Thymus (tissue), 11 donors: ENCODE results near the gene PRKCH. TPM values are rescaled to one million over a fixed set of nuclear protein-coding genes. Genes with fewer than 3 reads are reported as not detected.

Experiments
- DNase-seq, 9 donors: peaks; one replicate each; pipeline ENCODE4 v3.0.0-alpha.2; 2013; ENCODE audit warnings: low spot score in 9 of 9, low read depth in 6 of 9, missing footprints in 1 of 9
- H3K27ac ChIP-seq, 2 donors: one replicate each; pipeline ENCODE4 v1.5.1; 2013; ENCODE audit warnings: control low read depth in 1 of 2, low read depth in 1 of 2, low read length in 1 of 2, mild to moderate bottlenecking in 1 of 2, moderate library complexity in 1 of 2
- H3K27me3 ChIP-seq, 2 donors: one replicate each; pipeline ENCODE4 v1.5.1; 2013; ENCODE audit warnings: low read length in 1 of 2; ENCODE audit not compliant: control insufficient read depth in 2 of 2, insufficient read depth in 1 of 2
- H3K36me3 ChIP-seq, 2 donors: one replicate each; pipeline ENCODE4 v1.5.1; 2013; ENCODE audit warnings: low read length in 1 of 2, mild to moderate bottlenecking in 1 of 2, moderate library complexity in 1 of 2; ENCODE audit not compliant: control insufficient read depth in 2 of 2, insufficient read depth in 2 of 2
- H3K4me1 ChIP-seq, 2 donors: one replicate each; pipeline ENCODE4 v1.5.1; 2013; ENCODE audit warnings: low read length in 2 of 2; ENCODE audit not compliant: control insufficient read depth in 2 of 2, insufficient read depth in 2 of 2
- H3K4me3 ChIP-seq, 2 donors: one replicate each; pipeline ENCODE4 v1.5.1; 2013; ENCODE audit warnings: low read length in 2 of 2, control low read depth in 1 of 2, mild to moderate bottlenecking in 1 of 2
- H3K9me3 ChIP-seq, 2 donors: one replicate each; pipeline ENCODE4 v1.5.1; 2013; ENCODE audit warnings: low read length in 1 of 2, mild to moderate bottlenecking in 1 of 2; ENCODE audit not compliant: control insufficient read depth in 2 of 2, insufficient read depth in 1 of 2
- WGBS: extraction: QIAGEN DNeasy Blood & Tissue Kit; methylation state at CpG from one replicate; pipeline ENCODE4 v1.1.7; 2013; 5-methylcytosine and 5-hydroxymethylcytosine counted together
- polyA plus RNA-seq: library from polyadenylated mRNA; stranded (reverse); fragments of 200-250 nt; gene quantifications from one replicate; pipeline ENCODE4 v1.2.3, GENCODE V29; 2013
- total RNA-seq: library from RNA; stranded (reverse); fragments of 120-200 nt; gene quantifications from one replicate; pipeline ENCODE4 v1.2.4, GENCODE V29; 2013
- donor health status: healthy.

PRKCH gene
- total and polyA plus RNA-seq, 2 donors = 73.5 to 81.8 TPM

DNA sequence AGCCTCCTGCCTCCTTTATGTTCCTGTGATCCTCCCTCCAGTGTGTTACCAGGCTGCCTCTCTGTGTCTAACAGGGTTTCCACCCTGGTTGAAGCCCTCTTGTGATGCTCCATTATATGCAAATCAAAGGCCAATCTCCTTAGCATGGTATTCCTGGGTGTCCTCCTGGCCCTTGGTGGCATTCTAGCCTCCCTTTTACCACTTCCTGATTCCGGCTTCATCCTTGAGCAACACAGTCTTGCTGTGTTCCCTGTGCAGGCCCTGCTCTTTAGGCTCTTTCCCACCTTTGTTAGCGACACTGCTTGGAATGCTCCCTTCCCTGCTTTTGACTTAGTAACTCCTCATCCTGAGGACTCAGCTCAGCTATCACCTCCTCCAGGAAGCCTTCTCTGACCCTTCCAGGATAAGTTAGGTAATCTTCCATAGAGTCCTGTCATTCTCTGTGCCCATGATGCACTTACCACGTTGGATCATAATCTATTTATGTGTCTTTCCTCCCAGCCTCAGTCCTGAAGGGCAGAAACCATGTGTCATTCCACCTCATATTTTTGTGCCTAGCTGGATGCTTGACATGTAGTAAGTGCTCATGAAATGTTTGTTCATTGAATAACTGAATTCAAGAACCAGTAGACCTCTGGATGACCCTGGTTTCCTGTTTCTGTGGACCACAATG is 37.3 kb downstream of the PRKCH start:
- H3K4me1 ChIP-seq = peaks cover 8 to 28% of the 10 kb centered on the region in 2 donors
- no peak for DNase-seq

DNA sequence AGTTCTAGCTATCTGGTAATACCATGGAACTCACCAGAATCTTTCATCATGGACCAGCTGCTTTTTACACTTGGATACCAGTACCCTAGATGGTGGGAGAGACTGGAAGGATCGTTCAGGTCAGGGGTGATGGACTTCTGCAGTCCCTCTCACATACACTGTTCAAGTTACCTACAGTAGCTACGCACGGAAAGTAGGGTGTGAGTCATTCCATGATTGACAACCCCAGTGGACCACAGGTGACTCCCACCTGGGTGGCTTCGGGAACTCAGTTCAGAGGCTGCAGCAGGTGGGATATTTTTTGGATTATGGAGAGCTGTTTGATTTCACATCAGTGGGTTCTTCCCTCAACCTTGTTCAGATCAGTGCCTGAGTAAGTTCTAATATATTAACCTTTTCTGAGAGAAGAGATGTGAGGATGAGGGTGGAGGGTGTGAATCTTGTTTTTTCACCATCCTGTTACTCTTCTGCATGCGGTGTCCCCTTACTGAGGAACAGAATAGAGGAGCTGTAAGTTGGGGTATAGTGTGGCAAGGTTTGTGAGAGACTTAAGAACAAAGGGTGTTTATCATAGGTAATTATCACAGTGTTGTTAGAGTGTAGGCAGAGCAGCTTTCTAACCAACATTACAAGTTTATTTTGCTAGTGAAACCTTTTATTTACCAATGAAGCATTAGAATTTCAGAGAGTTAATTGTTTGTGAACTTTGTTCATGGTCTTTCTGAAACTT is 39.6 kb downstream of the PRKCH start:
- Histone ChIP-seq H3K36me3 (no peaks in the 10 kb centered on the region), H3K27ac (no peak overlapping the region), H3K9me3 (no peaks in the 10 kb centered on the region), H3K27me3 (no peaks in the 10 kb centered on the region), H3K4me1 (peaks cover 5 to 27% of the 10 kb centered on the region in 2 donors), H3K4me3 (no peak overlapping the region)
- peak in 1 of 9 donors; percentile 36 for DNase-seq
- 90% methylated on average over 5 of the region's 5 CpGs for WGBS

More for the DNA sequence above, 37.3 kb downstream of the PRKCH start:
- WGBS = 87% methylated on average over 3 of the region's 3 CpGs
- Histone ChIP-seq H3K9me3 (no peaks in the 10 kb centered on the region), H3K27ac (no peak overlapping the region), H3K4me3 (no peak overlapping the region), H3K27me3 (no peaks in the 10 kb centered on the region), H3K36me3 (no peaks in the 10 kb centered on the region)

DNA sequence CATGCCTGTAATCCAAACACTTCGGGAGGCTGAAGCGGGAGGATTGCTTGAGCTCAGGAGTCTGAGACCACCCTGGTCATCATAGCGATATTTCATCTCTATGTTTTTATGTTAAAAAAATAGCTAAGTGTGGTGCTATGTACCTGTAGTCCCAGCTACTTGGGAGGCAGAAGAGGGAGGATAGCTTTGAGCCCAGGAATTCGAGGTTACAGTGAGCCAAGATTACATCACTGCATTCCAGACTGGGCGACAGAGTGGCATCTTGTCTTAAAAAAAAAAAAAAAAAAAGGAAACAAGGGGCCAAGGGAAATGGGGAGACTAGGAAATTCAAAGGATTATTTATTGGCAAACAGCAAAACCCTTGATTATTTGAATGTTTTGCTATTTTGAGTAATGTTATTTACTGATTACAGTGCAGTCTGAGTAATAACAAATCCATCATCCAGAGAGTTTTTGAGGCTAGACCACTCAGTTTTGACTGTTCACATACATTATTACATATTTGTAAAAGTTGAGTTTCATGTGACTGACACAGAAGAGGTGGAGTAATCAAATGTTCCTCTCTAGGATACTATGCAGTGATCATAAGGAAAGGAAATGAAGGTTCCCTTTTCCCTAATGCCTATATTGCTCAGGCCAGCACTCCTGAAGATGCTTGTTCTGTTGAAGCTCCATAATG is 40.8 kb downstream of the PRKCH start:
- Histone ChIP-seq H3K36me3 (no peaks in the 10 kb centered on the region), H3K9me3 (no peaks in the 10 kb centered on the region), H3K27ac (no peak overlapping the region), H3K27me3 (no peaks in the 10 kb centered on the region), H3K4me3 (no peak overlapping the region), H3K4me1 (peaks cover 4 to 18% of the 10 kb centered on the region in 2 donors)
- 97% methylated on average over 5 of the region's 5 CpGs for WGBS
- no peak for DNase-seq

DNA sequence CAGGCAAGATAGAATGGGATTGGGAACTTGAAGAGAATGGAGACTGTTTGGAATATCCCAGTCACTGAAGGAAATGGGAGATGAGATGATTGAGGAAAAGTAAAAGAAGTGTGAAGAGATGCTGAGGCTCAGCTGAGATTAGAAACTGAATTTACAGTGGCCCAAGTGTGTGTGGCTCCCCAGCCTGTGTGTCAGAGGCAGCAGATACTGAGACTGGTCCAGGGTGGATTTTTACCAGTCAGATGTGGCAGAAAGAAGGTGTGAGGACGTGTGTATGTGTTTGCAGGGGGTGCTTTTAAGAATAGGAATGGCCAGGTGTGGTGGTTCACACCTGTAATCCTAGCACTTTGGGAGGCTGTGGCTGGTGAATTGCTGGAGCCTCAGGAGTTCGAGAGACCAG is 42.9 kb downstream of the PRKCH start:
- Histone ChIP-seq H3K4me1 (peaks cover 2 to 13% of the 10 kb centered on the region in 2 donors), H3K27ac (no peak overlapping the region), H3K4me3 (no peak overlapping the region), H3K36me3 (no peaks in the 10 kb centered on the region), H3K27me3 (no peaks in the 10 kb centered on the region), H3K9me3 (no peaks in the 10 kb centered on the region)
- 90% methylated on average over 2 of the region's 2 CpGs for WGBS
- DNase-seq = no peak

DNA sequence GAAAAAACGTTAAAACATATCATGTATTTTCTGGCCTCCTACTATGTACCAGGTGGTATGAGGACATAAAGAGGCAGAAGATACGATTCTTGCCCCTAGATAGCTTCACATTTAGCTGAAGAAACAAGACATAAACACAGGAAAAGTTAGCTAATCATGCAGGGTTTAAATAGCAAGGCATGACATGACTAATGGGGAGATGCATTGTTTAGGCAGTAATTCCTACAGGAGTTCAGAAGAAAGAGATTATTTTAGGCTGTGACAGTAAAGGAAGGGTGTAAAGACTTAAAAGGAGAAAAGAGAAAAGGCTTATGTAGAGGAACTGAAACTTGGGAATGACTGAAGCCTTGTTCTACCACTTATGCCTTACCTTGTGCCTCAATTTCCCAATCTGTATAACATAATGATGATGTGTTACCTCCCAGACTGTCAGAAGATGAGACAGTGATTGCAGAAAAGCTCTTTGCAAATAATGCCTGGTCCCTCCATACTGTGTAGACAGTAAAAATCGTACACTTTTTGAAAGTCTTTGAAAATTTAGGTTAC is 44.4 kb downstream of the PRKCH start:
- no peaks in the 10 kb centered on the region for H3K9me3 ChIP-seq
- WGBS = 92% methylated on average over 3 of the region's 3 CpGs
- no peak overlapping the region for H3K27ac ChIP-seq
- DNase-seq = no peak
- no peaks in the 10 kb centered on the region for H3K36me3 ChIP-seq
- H3K4me1 ChIP-seq = peaks cover 2 to 14% of the 10 kb centered on the region in 2 donors
- no peak overlapping the region for H3K4me3 ChIP-seq
- no peaks in the 10 kb centered on the region for H3K27me3 ChIP-seq

DNA sequence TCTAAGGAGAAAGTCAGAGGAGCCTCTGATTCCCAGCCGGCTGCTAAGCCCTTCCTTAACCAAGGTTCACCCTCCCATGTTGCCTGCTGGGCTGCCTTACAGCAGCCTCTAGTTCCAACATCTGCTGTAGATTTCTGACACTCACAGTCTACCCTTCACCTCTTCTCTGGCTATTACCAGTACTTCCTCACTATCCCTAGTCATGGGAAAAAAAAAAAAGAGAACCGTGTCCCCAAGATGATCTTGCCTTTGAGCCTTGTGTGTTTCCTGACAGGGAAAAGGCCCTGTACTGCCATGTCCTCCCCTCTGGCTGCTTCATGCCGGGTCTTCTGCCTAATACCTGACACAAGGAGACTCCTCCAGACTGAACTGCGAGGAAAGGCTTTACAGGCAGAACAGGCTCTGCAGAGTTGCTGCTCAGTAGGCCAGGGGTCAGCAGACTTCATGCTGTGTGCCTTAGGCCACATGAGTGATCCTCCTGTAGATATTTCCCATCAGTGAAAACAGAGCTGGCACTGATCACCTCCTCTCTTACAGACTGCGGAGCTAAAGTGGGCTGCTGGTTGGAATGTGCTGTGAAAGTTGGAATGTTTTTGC is 46.8 kb downstream of the PRKCH start:
- H3K4me3 ChIP-seq = no peak overlapping the region
- H3K4me1 ChIP-seq = peaks cover 2 to 12% of the 10 kb centered on the region in 2 donors
- DNase-seq = no peak
- H3K27ac ChIP-seq = peak overlapping the region in 1 of 2 donors; percentile 42
- 95% methylated on average over 5 of the region's 5 CpGs for WGBS
- H3K36me3 ChIP-seq = no peaks in the 10 kb centered on the region
- peaks cover 0 to 2% of the 10 kb centered on the region in 2 donors for H3K9me3 ChIP-seq
- H3K27me3 ChIP-seq = no peaks in the 10 kb centered on the region

DNA sequence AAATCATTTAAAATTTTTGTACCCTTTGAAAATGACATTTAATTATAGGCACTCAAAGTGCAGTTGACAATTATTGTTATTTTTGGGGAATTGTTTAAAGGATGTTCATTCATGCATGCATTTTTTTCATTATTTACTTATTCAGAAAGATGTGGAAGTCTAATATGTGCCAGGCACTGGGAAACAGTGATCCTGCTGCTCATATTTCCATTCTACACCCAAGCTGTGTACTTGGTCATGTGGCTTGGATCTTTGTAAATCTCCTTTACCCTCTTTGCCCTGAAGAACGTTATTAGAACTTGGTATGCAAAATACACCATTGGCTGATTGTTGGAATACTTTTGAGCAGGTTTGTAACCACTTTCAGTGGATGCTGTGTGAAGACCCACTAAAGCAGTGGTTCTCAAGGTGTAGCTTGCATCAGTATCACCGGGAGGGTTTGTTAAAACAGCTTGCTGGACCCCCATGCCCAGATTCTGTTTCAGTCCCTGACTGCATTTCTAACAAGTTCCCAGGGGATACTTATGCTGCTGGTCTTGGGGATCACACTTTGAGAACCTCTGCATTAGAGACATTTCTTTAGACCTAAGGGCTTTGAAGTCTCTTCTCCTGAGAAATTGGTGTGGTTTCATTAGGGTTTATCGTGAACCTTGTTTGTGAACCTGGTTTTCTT is 47.5 kb downstream of the PRKCH start:
- H3K27ac ChIP-seq = no peak overlapping the region
- 89% methylated on average over 3 of the region's 3 CpGs for WGBS

DNA sequence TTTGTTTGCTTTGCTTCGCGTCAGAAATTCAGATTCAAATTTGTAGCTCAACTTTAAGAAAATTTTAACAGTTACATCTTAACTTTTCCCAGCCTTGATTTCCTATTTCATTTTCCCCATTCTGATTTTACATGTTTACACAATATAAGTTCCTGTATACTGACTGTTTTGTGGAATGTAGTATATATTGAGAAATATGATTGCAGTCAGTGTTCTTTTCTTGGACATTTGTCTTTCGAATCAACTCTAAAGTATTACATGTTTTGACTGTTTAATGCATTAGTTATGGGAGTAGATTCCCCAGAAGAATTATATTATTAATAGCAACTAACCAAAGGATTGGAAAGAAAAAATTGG is 48.1 kb downstream of the PRKCH start:
- H3K27ac ChIP-seq = no peak overlapping the region
- H3K27me3 ChIP-seq = no peaks in the 10 kb centered on the region
- H3K4me3 ChIP-seq = no peak overlapping the region
- peaks cover 0 to 3% of the 10 kb centered on the region in 2 donors for H3K36me3 ChIP-seq
- H3K9me3 ChIP-seq = peaks cover 4 to 14% of the 10 kb centered on the region in 2 donors
- peaks cover 2 to 12% of the 10 kb centered on the region in 2 donors for H3K4me1 ChIP-seq
- DNase-seq = no peak
- WGBS = 95% methylated on average over 3 of the region's 3 CpGs

More for the DNA sequence above, 47.5 kb downstream of the PRKCH start:
- peaks cover 2 to 12% of the 10 kb centered on the region in 2 donors for H3K4me1 ChIP-seq
- H3K4me3 ChIP-seq = no peak overlapping the region
- peaks cover 1 to 9% of the 10 kb centered on the region in 2 donors for H3K9me3 ChIP-seq
- no peak for DNase-seq
- H3K27me3 ChIP-seq = no peaks in the 10 kb centered on the region
- no peaks in the 10 kb centered on the region for H3K36me3 ChIP-seq
